Activated CD4-positive, alpha-beta T cell treated with anti-CD3 and anti-CD28 coated beads, Interleukin-2, amount 50 U/mL, for 1 hour (primary cell): Measurements from ENCODE around the gene CEP170.
"Not testable (repeated sequence)": the region's sequence is repeated elsewhere in the genome, so short reads cannot be mapped to it uniquely, and the experiment has no call there.

ENCODE experiments used
- DNase-seq: peaks from one replicate; pipeline ENCODE4 v3.0.0-alpha.2; 2020

The CEP170 gene

GRCh38 chr1:243230914-243231313 is 24.2 kb downstream of the CEP170 start:
- no peak for DNase-seq

GRCh38 chr1:243229526-243229925 is 25.6 kb downstream of the CEP170 start:
- DNase-seq = no peak

- no peak for DNase-seq
These were observed 27.5 kb downstream of the CEP170 start for GRCh38 chr1:243227622-243228021.

GRCh38 chr1:243218059-243218458 is 37.0 kb downstream of the CEP170 start:
- DNase-seq = no peak

- DNase-seq = no peak
These were observed 37.7 kb downstream of the CEP170 start for GRCh38 chr1:243217349-243217748.

- no peak for DNase-seq
These were observed 38.3 kb downstream of the CEP170 start for GRCh38 chr1:243216741-243217140.

GRCh38 chr1:243215276-243215875 is 39.7 kb downstream of the CEP170 start:
- not testable (repeated sequence) for DNase-seq

GRCh38 chr1:243213045-243213787 is 41.9 kb downstream of the CEP170 start:
- DNase-seq = no peak

- DNase-seq = not testable (repeated sequence)
These were observed 43.1 kb downstream of the CEP170 start for GRCh38 chr1:243211984-243212383.

GRCh38 chr1:243205026-243205501 is 50.0 kb downstream of the CEP170 start:
- not testable (repeated sequence) for DNase-seq

GRCh38 chr1:243204336-243204735 is 50.7 kb downstream of the CEP170 start:
- not testable (repeated sequence) for DNase-seq

GRCh38 chr1:243203196-243203595 is 51.9 kb downstream of the CEP170 start:
- DNase-seq = not testable (repeated sequence)

GRCh38 chr1:243201316-243201715 is 53.8 kb downstream of the CEP170 start:
- not testable (repeated sequence) for DNase-seq

- DNase-seq = not testable (repeated sequence)
These were observed 57.6 kb downstream of the CEP170 start for GRCh38 chr1:243197524-243197923.

GRCh38 chr1:243193330-243193729 is 61.8 kb downstream of the CEP170 start:
- DNase-seq = not testable (repeated sequence)

GRCh38 chr1:243186201-243186995 is 68.7 kb downstream of the CEP170 start:
- not testable (repeated sequence) for DNase-seq

GRCh38 chr1:243184787-243185186 is 70.3 kb downstream of the CEP170 start:
- not testable (repeated sequence) for DNase-seq

GRCh38 chr1:243183661-243184060 is 71.4 kb downstream of the CEP170 start:
- not testable (repeated sequence) for DNase-seq

GRCh38 chr1:243183176-243183575 is 71.9 kb downstream of the CEP170 start:
- not testable (repeated sequence) for DNase-seq

GRCh38 chr1:243179720-243180119 is 75.4 kb downstream of the CEP170 start:
- no peak for DNase-seq

GRCh38 chr1:243177792-243178191 is 77.3 kb downstream of the CEP170 start:
- not testable (repeated sequence) for DNase-seq

GRCh38 chr1:243173758-243174369 is 81.2 kb downstream of the CEP170 start:
- DNase-seq = not testable (repeated sequence)

GRCh38 chr1:243164911-243165310 is 90.2 kb downstream of the CEP170 start:
- not testable (repeated sequence) for DNase-seq
